ENCODE measurements around the gene ZBTB16. TPM values are rescaled to one million over a fixed set of nuclear protein-coding genes. Genes with fewer than 3 reads are reported as not detected.

Gene ZBTB16
- total and polyA plus RNA-seq, 2 of the 4 experiments (the other 2 are of a cell fraction) = not detected

DNA sequence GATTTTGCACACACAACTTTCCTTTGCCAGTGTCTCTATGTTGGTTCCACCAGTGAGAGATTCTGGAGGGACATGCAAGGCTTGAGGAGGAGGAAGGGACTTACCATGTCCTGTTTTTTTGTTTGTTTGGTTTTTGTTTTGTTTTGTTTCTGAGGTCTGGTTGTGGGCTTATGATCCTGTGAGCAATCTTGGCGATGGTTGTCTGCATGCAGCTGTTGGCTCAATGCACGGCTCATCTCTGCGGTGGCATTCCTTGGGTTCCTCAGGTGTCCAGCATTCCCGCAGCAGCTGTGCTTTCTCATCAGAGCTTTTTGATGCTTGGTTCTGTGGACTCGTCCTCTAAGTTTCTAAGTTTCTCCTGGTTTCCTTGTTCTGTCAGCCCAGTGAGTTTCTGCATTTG, 231.9 kb downstream of the ZBTB16 start:
- Histone ChIP-seq H2AK9ac (replicated peaks; ENCODE audit: low read depth, low read length, poor library complexity) (no peak overlapping the region), H2BK120ac (ENCODE audit: low read depth, low read length) (peak overlapping the region; percentile 90), H2BK5ac (ENCODE audit: low read depth, low read length, poor library complexity, severe bottlenecking) (peak overlapping the region; percentile 98), H3K36me3 (ENCODE audit: control insufficient read depth, insufficient read depth, low read length) (no peaks in the 10 kb centered on the region), H3K4me3 (ENCODE audit: insufficient read depth, low read depth, low read length) (no peak overlapping the region), H3K56ac (ENCODE audit: extremely low read depth, insufficient read depth, low read length) (no peak overlapping the region; the same call in 1 of the 2 replicates), H3K27me3 (ENCODE audit: control insufficient read depth, insufficient read depth, low read length) (no peaks in the 10 kb centered on the region), H3K4me2 (ENCODE audit: low read depth, low read length) (peak overlapping the region; percentile 91), H3K4me1 (ENCODE audit: control insufficient read depth, insufficient read depth, low read length) (peaks cover 11% of the 10 kb centered on the region), H4K20me1 (ENCODE audit: insufficient read depth, low read length) (no peaks in the 10 kb centered on the region), H4K8ac (ENCODE audit: low read depth in 2 of 2, low read length in 2 of 2) (peak overlapping the region in 1 of 2 experiments; percentile 78; a peak in 2 of 4 replicates), H3K27ac (ENCODE audit: insufficient read depth, low read length) (peak overlapping the region; percentile 83; the same call in 1 of the 2 replicates), H3K14ac (replicated peaks; ENCODE audit: low read depth, low read length) (peak overlapping the region; percentile 71), H3K9me1 (ENCODE audit: insufficient read depth, low read length) (peaks cover 5% of the 10 kb centered on the region; the same call in 1 of the 2 replicates), H3K4ac (ENCODE audit: low read depth, low read length) (peak overlapping the region; percentile 69), H3K9me3 (ENCODE audit: control insufficient read depth, insufficient read depth, low read length) (peaks cover 9% of the 10 kb centered on the region), H3K23ac (ENCODE audit: low read depth, low read length) (no peak overlapping the region; the same call in 1 of the 2 replicates), H4K91ac (ENCODE audit: insufficient read depth, low read depth, low read length) (peak overlapping the region; percentile 26), H4K5ac (ENCODE audit: low read depth, low read length) (peak overlapping the region; percentile 79), H3K9ac (ENCODE audit: low read depth, low read length) (no peak overlapping the region), H2BK15ac (ENCODE audit: low read depth, low read length) (peak overlapping the region; percentile 22; the same call in 2 of the 3 replicates), H2BK20ac (ENCODE audit: low read depth, low read length) (peak overlapping the region; percentile 60), H2AFZ (replicated peaks; ENCODE audit: low read length, poor library complexity) (peak overlapping the region; percentile 1), H3K18ac (ENCODE audit: low read depth, low read length) (peak overlapping the region; percentile 93; the same call in 1 of the 2 replicates), H2AK5ac (ENCODE audit: low read depth, low read length) (peak overlapping the region; percentile 76; the same call in 1 of the 2 replicates), H3K79me1 (ENCODE audit: low read depth in 1 of 2, low read length in 2 of 2) (peaks cover 0 to 4% of the 10 kb centered on the region in 2 experiments; a peak in 2 of 4 replicates)
- in situ Hi-C loops (cut with MboI; ENCODE audit: low sequenced_read_pairs) (no loop called here), dilution Hi-C loops (cut with HindIII; ENCODE audit: low sequenced_read_pairs, unreplicated experiment) (no loop called here), intact Hi-C loops (cut with micrococcal nuclease) (loop anchor here (10.0 kb wide), 1 partner anchor 1213 kb away; the partner anchor contains the start of gene CADM1)
- ATAC-seq (ENCODE audit: low read depth) = no peak
- CTCF ChIA-PET = no interaction called here
- BruUV-seq (replicated peaks) = no TSS peak
- TF ChIP-seq RCOR1 (IDR thresholded peaks at IDR 0.05; ENCODE audit: insufficient replicate concordance, low read length) (no peak), CTCF (conservative IDR thresholded peaks at IDR 0.05; ENCODE audit: low read depth, low read length) (no peak), CHD1 (IDR thresholded peaks at IDR 0.05; ENCODE audit: low read depth, low read length) (no peak)
- peak; percentile 66 for DNase-seq
- 80% methylated on average over 1 of the region's 5 CpGs; no CpG with 5 or more reads in 1 of the 2 experiments for WGBS, 2 experiments (ENCODE audit: extremely low coverage in 2 of 2, insufficient read length in 1 of 2)
- POLR2A ChIA-PET (ENCODE audit: unreplicated experiment) = no interaction called here

Data from IMR-90 (cell line).